Activated CD8-positive, alpha-beta memory T cell treated with anti-CD3 and anti-CD28 coated beads for 24 hours (primary cell): ENCODE measurements around the gene SYNRG.

Source experiments
- DNase-seq: peaks from one replicate; pipeline ENCODE4 v3.0.0-alpha.2; 2020

Gene SYNRG

DNA sequence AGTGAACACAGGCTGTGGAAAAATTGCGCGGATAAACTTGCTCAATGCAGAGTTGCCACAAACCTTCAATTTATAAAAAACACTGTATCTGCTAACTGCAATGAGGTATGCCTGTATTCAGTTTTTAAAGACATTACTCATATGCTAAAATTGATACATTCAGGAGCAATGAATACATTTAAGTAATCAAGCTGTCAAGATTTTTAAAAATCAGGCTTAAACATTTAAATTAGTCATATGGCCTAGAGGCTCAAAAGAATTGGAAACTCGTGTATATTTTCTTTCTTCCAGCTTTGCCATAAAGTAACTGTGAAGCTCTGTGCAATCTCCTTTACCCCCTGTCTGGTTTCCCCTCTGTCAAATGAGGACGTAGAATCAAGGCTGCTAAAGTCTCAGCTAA lies 4.1 kb downstream of the SYNRG start:
- no peak for DNase-seq

DNA sequence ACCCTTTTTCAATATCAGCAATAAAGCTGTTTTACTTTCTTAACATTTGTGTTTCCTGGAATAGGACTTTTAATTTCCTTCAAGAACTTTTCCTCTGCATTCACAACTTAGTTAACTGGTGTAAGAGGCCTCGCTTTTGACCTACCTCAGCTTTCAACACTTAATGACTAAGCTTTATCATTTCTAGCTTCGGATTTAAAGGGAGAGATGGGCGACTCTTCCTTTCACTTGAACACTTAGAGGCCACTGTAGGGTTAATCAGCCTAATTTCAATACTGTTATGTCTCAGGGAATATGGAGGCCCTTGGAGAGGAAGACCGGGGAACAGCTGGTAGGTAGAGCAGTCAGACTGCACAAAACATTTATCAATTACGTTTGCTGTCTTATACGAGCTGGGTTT lies 4.7 kb downstream of the SYNRG start:
- no peak for DNase-seq

DNA sequence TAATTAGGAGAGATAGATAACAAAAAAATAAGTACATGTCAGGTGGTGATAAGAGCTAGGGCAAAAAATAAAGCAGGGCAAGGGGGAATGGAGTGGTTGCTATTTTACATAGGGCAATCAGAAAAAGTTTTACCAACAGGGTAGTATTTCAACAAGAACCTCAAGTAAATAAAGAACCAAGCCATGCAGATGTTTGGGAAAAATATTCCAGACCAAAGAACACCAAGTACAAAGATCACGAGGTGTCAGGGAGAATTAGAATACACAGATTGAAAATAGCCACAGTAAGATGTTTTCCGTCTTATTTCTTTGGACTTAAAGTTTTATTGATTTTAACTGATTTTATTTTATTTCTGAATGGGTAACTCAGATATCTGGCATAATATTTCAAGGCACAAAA lies 11.1 kb downstream of the SYNRG start:
- DNase-seq, result no peak

DNA sequence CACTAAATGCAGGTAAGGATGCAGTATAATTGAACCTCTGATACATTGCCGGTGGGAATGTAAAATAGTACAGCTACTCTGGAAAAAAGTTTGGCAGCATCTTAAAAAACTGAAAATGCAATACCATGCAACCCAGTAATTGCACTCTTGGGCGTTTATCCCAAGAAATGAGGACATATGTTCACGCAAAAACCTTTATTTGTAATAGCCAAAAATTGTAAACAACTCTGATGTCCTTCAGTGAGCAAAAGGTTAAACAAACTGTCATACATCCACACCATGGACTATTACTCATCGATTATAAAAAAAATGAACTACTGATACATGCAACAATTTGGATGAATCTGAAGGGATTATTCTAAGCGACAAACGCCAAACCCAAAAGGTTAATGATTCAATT lies 16.9 kb downstream of the SYNRG start:
- no peak for DNase-seq

DNA sequence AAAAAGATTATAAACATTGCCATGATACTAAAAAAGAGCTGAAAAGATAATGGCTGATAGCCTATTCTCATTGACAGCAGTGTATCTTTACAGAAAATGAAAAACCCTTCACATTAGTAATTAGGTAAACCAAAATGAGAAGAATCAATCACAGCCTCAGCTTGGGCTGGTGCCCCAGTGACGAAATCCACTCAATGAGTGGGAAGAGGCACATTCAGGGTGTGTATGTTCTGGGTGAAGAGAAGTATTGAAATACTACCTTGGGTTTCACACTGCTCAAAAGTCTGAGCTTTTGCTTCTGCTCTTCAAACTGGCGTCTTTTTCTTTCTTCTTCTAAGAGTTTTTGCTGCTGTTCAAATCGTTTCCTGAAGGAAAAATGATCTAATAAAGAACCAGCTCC lies 24.2 kb downstream of the SYNRG start:
- DNase-seq, result no peak

DNA sequence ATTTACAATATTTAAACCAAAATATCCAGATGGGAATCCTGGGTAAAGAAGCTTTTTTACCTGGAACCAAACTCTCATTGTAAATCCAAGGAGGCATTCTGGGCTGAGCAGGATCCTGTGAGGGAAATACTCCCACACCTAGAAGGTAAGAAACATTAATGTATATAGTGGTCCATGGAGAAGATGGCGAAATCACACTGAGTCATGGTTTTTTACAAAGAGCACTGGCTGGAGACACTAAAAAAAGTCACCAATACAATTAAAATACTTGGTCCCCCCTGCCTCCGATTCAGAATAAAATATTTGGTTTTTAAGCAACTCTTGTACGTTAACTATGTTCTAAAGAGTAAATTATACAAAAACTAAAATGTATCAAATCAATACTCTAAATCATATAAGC lies 32.9 kb downstream of the SYNRG start:
- no peak for DNase-seq

DNA sequence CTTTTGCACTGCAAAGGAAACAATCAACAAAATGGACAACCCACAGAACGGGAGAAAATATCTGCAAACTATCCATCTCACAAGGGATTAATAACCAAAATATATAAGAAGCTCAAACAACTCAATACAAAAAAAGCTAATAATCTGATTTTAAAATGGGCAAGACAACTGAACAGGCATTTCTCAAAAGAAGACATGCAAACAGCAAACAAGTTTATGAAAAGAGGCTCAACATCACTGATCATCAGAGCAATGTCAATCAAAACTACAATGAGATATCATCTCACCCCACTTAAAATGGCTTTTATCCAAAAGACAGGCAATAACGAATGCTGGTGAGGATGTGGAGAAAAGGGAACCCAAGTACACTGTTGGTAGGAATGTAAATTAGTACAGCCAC lies 34.8 kb downstream of the SYNRG start:
- DNase-seq, result no peak

DNA sequence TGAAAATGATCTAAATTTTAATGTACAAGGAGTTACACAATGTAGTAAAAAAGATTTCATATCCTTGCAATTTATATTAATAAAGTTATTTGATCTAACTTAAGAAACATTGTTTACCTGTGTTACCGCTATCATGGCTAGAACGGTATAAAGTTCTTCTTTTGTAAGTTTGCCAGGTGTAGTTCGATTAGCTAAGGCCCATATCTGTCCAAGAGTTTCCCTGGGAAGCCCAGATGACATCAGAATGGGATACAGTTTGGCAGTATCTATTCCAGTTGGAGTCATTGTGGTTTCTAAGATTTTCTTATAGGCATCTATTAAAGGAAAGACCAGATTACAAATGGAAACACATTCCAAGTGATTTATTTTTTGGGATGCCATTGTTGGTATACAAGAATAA lies 37.5 kb downstream of the SYNRG start:
- no peak for DNase-seq

DNA sequence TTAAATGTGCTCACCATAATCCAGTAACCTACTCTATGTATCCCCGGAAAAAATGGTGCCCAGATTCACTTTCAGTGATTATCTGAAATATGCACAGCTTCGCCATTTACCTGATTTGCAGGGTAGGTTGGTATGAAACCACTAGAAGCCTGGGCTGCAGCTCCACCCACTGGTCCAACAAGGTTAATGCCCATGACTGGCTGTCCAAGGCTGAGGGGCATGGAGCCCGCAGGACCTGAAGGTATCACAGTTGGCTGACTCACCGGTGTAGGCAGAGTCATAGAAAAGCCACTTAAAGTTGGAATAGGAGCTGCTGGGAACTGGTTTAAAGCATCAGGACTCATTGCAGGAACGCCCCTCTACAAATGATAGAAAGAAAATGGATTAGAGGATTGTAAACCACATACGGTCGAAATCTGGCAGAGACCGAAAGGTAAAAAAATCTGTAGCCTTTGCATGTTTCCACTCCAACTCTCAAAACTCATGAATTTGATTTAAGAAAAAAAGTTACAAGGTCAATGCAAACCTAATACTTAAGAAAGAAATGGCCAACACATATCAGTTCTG lies 38.6 kb downstream of the SYNRG start:
- no peak for DNase-seq

DNA sequence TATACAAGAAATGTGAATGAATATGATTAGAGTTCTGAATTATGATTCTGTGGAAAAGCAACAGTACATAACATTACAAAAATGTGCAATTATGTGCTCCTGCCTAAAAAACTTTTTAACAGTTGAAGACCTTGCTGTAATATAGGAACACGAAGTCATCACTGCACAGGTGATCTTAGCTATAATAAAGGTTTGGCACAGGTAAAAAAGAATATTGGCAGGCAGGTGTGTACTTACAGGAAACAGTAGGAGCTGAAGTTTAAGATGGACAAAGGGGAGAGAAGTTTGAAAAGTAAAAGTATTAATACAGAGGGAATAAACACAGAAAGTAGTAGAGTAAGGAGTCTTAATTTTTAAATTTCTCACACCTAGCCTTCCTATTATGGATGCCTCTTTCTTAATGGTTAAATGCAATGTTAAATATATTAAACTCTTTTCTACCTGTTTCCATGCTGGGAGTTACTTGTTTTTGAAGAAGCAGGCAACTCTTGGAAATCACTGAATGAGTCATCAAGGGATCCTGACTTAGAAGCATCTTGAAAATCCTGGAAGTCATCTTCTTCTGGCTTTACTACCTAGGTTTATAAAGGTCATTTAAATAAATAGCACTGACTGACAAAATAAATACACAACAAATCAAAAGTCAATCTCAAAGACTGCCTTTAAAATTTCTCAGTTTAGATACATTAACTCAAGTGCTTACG lies 40.7 kb downstream of the SYNRG start:
- no peak for DNase-seq

DNA sequence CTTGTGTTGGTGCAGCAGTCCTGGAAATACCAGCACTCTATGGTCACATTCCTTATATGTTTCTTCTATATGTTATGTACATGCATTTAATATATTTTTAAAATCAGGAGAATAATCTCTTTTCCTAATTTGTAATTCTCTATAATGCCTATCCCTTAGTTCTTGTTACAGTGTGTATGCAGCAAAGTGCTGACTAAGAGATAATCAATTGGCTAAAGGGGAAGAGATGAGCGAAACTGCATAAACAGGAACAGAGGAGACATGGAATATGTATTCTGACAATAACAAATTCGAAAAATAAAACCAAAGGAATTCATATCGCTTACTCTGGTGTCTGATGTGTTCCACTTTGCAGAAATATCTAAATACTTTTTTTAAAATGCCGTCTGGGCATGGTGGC lies 41.7 kb downstream of the SYNRG start:
- DNase-seq, result no peak

DNA sequence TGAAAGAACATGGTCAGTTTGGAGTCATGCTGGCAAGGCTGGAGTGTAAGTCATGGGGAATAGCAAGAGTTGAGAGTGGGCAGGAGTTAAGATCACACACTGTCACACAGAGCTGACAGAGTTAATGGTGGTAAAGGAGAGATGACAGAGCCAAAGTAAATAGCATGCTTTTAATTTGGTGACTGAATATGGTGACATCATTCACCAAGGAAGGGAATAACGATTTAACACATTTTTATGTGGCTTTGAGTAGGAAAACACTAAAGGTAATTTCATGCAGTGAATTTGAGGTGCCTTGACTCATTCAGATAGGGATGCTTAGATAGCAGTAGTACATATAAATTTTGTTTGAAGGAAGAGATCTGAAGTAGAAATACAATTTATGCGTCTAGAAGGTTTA lies 42.1 kb downstream of the SYNRG start:
- DNase-seq, result no peak

DNA sequence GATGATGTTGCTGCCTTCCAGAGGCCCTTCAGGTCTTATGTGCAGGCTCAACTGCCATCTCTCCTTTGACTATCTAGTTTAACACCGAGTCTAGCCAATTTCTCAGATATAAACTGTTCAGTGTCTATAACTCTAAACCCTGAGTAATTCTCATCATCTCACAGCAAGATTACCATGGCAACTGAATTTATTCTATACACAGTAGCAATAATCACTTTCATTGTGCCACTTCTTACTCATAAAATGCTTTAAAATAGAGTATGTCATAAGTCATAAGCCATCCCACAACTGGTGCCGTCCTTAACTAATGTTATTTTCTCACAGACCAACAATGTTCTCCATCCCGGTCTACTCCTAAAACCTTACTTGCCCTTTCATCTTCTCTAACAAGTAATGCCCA lies 45.0 kb downstream of the SYNRG start:
- DNase-seq, result no peak

DNA sequence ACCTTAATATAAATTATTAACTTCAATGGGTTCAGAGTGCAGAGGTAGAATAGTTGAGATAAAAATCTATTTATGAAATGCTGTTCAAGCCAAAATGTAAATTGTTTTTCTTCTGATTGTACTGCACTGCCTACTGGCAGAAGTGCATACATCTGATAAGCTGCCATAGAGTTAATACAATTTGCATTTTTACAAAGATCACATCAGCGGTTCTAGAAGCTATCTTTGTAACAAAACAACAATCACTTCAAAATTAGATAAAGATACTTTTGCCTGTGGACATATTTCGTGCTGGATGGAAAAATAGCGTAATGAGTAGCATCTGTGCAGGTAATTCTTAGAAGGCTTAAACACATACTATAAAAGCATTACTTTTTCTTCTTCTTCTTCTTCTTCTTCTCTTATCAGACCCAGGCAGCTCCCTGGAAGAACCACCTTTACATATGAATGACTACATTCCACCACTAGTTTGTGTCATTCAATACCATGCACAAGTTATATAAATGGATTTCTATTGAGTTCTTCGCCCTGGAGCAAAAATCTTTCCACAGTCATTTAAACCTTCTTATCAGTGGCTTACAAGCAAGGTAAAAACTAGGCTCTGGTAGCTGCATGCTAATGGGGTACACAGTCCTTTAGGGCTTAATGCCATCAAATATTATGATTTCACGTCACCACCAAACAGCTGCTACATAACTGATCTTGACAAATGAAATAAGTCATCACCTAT lies 47.0 kb downstream of the SYNRG start:
- no peak for DNase-seq

DNA sequence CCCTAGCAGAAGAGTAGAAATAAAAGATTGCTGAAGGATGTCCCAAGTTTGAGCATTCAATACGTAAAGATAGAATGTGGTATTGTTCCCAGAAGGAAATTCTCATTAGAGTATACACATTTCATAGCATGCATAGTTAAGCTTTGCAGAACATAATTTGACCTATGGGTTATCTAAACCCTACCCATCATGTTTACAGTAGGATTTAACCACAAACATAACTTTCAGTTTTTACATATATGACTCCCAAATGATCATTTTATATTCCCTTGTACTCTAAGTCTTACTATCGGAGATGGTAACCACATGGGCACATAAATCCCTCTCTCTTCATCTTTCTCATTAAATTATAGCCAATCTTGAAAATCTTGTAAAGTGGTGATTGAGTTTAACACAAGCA lies 50.9 kb downstream of the SYNRG start:
- no peak for DNase-seq

DNA sequence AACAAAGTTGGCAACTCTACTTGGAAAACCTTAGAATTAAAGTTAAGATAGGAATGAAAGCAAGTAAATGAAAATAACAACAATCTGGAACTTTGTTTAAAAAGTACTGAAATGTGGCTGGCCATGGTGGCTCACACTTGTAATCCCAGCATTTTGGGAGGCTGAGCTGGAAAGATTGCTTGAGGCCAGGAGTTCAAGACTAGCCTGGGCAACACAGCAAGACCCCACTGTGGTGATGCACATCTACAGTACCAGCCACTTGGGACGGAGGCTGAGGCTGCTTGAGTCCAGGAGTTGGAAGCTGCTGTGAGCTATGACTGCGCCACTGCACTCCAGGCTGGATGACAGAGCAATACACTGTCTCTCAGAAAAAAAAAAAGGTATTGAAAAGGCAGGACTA lies 51.7 kb downstream of the SYNRG start:
- no peak for DNase-seq

DNA sequence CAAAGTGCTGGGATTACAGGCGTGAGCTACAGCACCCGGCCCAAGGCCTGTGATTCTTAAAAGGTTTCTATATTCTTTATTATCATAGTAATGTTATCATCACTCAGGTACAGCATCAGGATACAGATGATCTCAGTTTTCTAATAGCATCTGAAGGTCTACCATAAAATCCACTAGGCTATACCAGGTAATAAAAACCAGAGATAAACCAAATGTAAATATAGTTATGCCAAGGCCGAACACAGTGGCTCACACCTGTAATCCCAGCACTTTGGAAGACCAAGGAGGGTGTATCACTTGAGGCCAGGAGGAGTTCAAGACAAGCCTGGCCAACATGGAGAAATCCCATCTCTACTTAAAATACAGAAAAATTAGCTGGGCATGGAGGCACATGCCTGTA lies 53.8 kb downstream of the SYNRG start:
- DNase-seq, result no peak

DNA sequence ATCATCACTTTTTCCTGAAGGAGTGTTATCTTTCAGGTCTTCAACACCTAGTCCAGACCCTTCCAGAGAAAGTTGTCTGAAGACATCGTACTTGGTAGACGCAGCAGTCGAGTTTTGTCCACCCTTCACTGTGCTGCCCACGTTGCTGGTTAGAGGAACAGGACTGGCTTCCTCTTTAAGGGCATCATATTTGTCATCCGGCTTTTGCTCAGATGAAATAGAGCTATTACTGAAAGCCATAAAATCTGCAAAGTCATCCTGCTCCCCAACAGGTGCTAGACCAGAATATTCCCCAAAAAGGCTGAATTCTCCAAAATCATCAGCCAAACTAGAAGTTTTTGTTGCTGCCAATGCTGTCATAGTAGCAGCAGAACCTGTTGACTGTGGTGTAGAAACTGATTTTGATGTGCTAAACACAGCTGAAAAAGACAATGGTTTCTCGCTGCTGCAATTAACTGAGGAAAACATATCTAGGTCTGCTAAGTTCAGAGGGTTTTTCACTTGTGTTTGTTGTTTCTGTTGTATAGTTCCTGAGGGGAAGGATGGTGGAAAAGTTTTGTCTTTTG lies 55.7 kb downstream of the SYNRG start:
- DNase-seq, result no peak

DNA sequence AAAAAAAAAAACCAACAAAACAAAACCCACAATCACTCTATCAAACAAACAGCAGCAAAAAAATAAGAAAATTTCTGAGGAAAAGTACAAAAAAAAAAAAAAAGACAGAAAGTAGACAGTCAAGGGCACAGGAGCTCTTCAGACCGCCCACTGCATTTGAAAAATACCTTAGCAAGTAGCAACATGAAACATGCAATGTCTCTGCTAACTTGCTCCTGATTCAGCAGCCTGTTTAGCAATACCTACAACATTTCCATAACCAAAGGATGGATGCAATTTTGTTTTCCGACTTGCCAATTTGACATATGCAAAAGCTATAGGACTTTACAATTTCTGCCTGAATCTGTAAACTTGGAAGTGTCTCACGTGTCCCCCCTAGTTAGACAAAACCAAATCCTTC lies 57.4 kb downstream of the SYNRG start:
- DNase-seq, result no peak

DNA sequence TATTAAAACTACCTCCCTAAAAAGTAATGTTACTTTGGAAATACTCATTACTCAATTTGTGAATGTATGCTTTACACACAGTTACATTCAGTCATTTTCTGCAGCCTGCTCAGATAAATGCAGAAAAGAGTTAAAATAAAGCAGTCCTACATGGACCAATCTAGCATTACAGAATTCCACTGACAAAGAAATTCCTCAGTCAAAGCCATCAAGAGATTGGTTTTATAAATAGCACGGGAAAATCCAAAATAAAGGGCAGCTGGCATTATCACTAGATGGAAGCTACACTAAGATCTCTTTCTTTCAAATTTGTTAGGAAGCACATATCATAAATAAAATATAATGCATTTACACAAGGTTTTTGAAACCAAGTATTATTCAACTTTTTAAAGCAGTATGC lies 61.2 kb downstream of the SYNRG start:
- no peak for DNase-seq

DNA sequence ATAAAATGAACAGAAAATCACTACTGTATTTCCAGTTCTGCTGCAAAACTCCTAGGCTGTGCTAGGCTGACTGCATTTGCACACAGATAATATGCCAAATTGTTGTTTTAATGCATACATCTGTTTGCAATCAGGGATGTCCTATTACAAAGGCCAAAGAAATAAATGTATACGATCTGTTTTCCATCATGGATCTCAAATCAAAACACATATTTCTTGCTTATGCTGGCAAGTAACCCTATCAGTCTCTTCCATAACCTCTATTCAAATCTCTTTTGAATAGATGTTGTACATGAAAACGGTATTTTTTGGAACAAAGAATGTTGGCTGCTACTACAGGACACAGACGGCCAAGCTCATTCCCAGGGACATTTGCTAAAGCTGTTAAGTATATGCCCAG lies 62.9 kb downstream of the SYNRG start:
- DNase-seq, result no peak

DNA sequence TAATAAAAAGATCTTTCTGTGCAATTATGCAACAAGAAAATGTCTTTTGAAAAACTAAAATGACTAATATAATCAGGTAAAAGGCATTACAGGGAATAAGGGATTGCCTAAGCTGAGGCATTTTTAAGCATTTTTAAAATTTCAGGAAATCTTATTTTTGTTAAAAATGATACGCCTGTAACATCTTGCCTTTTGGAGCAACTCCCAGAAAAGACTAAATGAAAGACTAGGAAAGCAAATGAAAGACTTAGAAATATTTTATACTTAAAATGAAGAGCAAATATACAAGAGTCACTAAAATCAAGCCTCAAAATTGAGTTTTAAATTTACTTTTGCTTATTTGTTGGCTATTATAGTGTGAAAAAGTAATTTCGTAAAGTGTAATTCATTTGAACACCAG lies 63.7 kb downstream of the SYNRG start:
- no peak for DNase-seq

DNA sequence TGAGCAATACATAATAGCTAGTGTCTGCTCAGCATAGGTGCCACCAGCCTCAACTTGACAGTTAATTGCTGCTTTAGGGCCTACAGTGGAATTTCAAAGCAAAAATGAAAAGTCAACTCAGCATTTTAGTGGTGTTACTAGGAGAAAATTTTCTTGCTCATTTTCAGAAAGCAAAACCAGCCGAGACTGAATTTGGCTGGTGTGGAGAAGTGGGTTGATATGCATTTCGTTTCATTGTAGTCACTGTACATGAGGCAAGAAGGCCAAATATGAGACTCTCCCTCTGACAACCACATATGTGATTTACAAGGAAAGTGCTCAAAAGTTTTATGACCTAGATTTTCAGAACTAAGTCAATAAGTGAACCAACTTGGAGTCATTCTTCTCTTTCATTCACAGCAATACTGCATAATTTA lies 65.6 kb downstream of the SYNRG start:
- DNase-seq, result no peak
